ENCODE measurements around the gene HOXA3. TPM values are rescaled to one million over a fixed set of nuclear protein-coding genes. Genes with fewer than 3 reads are reported as not detected.

HOXA3 gene
- polyA plus RNA-seq, 3 donors: not detected

DNA sequence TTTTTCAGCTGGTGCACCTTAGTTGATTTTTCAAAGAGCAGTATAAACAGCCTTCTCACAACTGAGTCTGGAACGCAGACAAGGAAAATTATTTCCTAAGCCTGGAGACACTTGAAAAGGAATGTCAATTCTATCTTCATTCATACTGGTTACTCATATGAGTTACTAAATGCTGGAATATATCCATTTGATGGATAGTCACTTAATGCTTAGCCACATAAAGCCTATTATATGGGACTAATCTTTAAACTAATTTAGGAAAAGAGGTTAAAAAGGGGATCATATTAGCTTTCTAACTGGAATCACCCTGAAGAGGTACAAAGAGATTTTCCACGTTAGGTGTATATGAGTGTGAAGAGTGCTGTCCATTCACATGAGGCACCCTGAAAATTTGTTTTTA is 20.2 kb downstream of the HOXA3 start:
- no peak overlapping the region for H3K27ac ChIP-seq (ENCODE audit: low read depth in 1 of 2, low read length in 2 of 2)
- peaks cover 15 to 34% of the 10 kb centered on the region in 2 donors for H3K4me1 ChIP-seq (ENCODE audit: control insufficient read depth in 1 of 2, insufficient read depth in 2 of 2, low read length in 2 of 2)
- H2AFZ ChIP-seq (ENCODE audit: insufficient read depth, low read depth, low read length, poor library complexity, severe bottlenecking): no peak overlapping the region
- H4K20me1 ChIP-seq (ENCODE audit: insufficient read depth, low read length): no peaks in the 10 kb centered on the region
- WGBS (ENCODE audit: insufficient coverage): no CpG with 5 or more reads among the region's 2 CpGs
- Mint-ChIP-seq H3K27ac (no peak overlapping the region), H3K4me1 (peaks cover 38% of the 10 kb centered on the region), H3K4me3 (no peak overlapping the region), H3K9me3 (peaks cover 0 to 9% (median 0%) of the 10 kb centered on the region in 7 donors), H3K36me3 (peaks cover 0 to 4% of the 10 kb centered on the region in 2 donors), H3K27me3 (ENCODE audit: low read depth in 3 of 3) (peaks cover 8 to 24% (median 10%) of the 10 kb centered on the region in 3 donors)
- no peaks in the 10 kb centered on the region for H3K79me2 ChIP-seq (ENCODE audit: insufficient read depth, low read length)
- H3K9me3 ChIP-seq (replicated peaks in 1 of 2; ENCODE audit: control insufficient read depth in 1 of 2, insufficient read depth in 1 of 2, low read length in 2 of 2): no peaks in the 10 kb centered on the region
- no peak overlapping the region for H3K4me2 ChIP-seq (replicated peaks; ENCODE audit: extremely low read depth, low read length, poor library complexity, severe bottlenecking)
- H3K27me3 ChIP-seq (ENCODE audit: control insufficient read depth in 2 of 2, insufficient read depth in 2 of 2, low read length in 2 of 2): peaks cover 6 to 18% of the 10 kb centered on the region in 2 donors
- DNase-seq: no peak
- H3K9ac ChIP-seq (ENCODE audit: insufficient read depth, low read length, poor library complexity, severe bottlenecking): no peak overlapping the region
- no peaks in the 10 kb centered on the region for H3K36me3 ChIP-seq (replicated peaks in 1 of 2; ENCODE audit: control insufficient read depth in 1 of 2, insufficient read depth in 2 of 2, low read length in 2 of 2)
- TF ChIP-seq, protein P1, sequence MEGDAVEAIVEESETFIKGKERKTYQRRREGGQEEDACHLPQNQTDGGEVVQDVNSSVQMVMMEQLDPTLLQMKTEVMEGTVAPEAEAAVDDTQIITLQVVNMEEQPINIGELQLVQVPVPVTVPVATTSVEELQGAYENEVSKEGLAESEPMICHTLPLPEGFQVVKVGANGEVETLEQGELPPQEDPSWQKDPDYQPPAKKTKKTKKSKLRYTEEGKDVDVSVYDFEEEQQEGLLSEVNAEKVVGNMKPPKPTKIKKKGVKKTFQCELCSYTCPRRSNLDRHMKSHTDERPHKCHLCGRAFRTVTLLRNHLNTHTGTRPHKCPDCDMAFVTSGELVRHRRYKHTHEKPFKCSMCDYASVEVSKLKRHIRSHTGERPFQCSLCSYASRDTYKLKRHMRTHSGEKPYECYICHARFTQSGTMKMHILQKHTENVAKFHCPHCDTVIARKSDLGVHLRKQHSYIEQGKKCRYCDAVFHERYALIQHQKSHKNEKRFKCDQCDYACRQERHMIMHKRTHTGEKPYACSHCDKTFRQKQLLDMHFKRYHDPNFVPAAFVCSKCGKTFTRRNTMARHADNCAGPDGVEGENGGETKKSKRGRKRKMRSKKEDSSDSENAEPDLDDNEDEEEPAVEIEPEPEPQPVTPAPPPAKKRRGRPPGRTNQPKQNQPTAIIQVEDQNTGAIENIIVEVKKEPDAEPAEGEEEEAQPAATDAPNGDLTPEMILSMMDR (IDR thresholded peaks at IDR 0.05): no peak
- no peak overlapping the region for H3K4me3 ChIP-seq (replicated peaks in 1 of 3; ENCODE audit: low read depth in 2 of 3, low read length in 3 of 3)
- intact Hi-C loops (cut with micrococcal nuclease): no loop called here

DNA sequence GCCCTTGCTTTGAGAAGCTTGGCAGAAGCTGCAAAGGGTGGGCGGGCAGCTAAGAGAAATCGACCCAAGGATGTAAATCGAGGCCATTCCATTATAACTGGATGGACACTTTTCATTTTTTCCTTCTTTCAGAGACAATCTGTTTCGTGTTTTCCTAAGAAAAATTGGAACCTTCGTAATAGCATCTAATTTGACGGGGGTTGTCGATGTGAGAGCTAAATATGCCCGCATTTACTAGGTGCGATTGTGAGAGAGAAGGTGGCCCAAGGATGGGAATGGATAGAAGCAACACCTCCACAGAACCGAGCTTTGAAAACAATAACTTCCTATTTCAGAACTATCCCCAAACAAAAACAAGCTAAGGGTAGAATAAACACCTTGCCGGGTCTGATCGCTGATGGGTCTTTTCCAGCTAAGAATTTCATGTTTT is 21.0 kb downstream of the HOXA3 start:
- intact Hi-C loops (cut with micrococcal nuclease): no loop called here
- Histone ChIP-seq H4K20me1 (ENCODE audit: insufficient read depth, low read length) (no peaks in the 10 kb centered on the region), H3K9ac (ENCODE audit: insufficient read depth, low read length, poor library complexity, severe bottlenecking) (peak overlapping the region; percentile 79), H3K4me3 (replicated peaks in 1 of 3; ENCODE audit: low read depth in 2 of 3, low read length in 3 of 3) (peak overlapping the region; percentile 47 to 78 (median 76)), H2AFZ (ENCODE audit: insufficient read depth, low read depth, low read length, poor library complexity, severe bottlenecking) (peak overlapping the region; percentile 95), H3K4me1 (ENCODE audit: control insufficient read depth in 1 of 2, insufficient read depth in 2 of 2, low read length in 2 of 2) (peaks cover 10 to 27% of the 10 kb centered on the region in 2 donors), H3K4me2 (replicated peaks; ENCODE audit: extremely low read depth, low read length, poor library complexity, severe bottlenecking) (peak overlapping the region; percentile 76), H3K27me3 (ENCODE audit: control insufficient read depth in 2 of 2, insufficient read depth in 2 of 2, low read length in 2 of 2) (peaks cover 2 to 10% of the 10 kb centered on the region in 2 donors), H3K9me3 (replicated peaks in 1 of 2; ENCODE audit: control insufficient read depth in 1 of 2, insufficient read depth in 1 of 2, low read length in 2 of 2) (no peaks in the 10 kb centered on the region), H3K36me3 (replicated peaks in 1 of 2; ENCODE audit: control insufficient read depth in 1 of 2, insufficient read depth in 2 of 2, low read length in 2 of 2) (no peaks in the 10 kb centered on the region), H3K79me2 (ENCODE audit: insufficient read depth, low read length) (no peaks in the 10 kb centered on the region), H3K27ac (ENCODE audit: low read depth in 1 of 2, low read length in 2 of 2) (peak overlapping the region in 1 of 2 donors; percentile 86)
- peaks cover 0 to 4% of the 10 kb centered on the region in 2 donors for H3K36me3 Mint-ChIP-seq
- DNase-seq: no peak
- peaks cover 8 to 17% (median 10%) of the 10 kb centered on the region in 3 donors for H3K27me3 Mint-ChIP-seq (ENCODE audit: low read depth in 3 of 3)
- peak overlapping the region in 5 of 7 donors; percentile 45 to 91 (median 84) for H3K27ac Mint-ChIP-seq
- H3K4me3 Mint-ChIP-seq: peak overlapping the region; percentile 80 to 82
- peaks cover 32% of the 10 kb centered on the region for H3K4me1 Mint-ChIP-seq
- 40% methylated on average over 3 of the region's 12 CpGs for WGBS (ENCODE audit: insufficient coverage)
- H3K9me3 Mint-ChIP-seq: peaks cover 0 to 9% (median 0%) of the 10 kb centered on the region in 7 donors
- TF ChIP-seq, protein P1 (IDR thresholded peaks at IDR 0.05): no peak

Measured in CD14-positive monocyte (primary cell).